ENCODE results near the gene MTAP. TPM values are rescaled to one million over a fixed set of nuclear protein-coding genes. Genes with fewer than 3 reads are reported as not detected.

The MTAP gene
- polyA plus RNA-seq, 3 donors = 7.4 to 11.3 (median 7.8) TPM

DNA sequence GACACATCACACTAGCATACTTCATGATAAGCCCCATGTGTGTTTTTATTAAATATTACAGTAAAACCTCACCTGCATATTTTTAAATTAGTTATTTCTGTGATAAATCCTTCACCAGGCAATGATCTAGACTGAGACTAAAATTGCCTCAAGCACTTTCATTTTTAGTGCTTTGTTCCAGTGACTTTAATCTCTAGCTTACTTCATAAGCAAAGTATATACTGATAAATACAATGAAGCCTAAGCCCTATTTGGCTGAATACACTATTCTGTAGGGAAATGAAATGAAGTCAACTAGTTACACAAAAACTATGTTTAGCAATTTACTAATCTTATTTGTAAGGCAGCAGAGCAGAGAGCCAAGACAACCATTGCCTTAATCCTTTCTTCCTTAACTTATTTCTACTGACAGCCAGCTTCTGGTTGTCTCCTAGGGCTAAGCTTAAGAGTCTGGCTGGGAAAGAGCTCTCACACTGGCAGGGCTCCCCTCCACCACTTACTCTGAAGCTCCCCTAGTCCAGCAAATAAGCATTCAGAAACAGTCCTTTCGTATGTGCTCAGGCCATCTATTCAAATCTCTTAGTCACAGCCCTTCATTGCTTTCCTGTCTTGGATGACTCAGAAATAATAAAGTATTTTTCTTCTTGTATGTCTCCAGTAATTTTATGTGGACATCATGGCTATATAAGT lies 31.4 kb upstream of the MTAP start:
- Histone ChIP-seq H3K4me1 (ENCODE audit: control insufficient read depth in 1 of 2, insufficient read depth in 2 of 2, low read length in 2 of 2) (peaks cover 7 to 15% of the 10 kb centered on the region in 2 donors), H3K27ac (ENCODE audit: low read depth in 1 of 2, low read length in 2 of 2) (no peak overlapping the region), H4K20me1 (ENCODE audit: insufficient read depth, low read length) (no peaks in the 10 kb centered on the region), H3K79me2 (ENCODE audit: insufficient read depth, low read length) (no peaks in the 10 kb centered on the region), H3K9ac (ENCODE audit: insufficient read depth, low read length, poor library complexity, severe bottlenecking) (no peak overlapping the region), H2AFZ (ENCODE audit: insufficient read depth, low read depth, low read length, poor library complexity, severe bottlenecking) (peak overlapping the region; percentile 25), H3K4me2 (replicated peaks; ENCODE audit: extremely low read depth, low read length, poor library complexity, severe bottlenecking) (no peak overlapping the region), H3K36me3 (replicated peaks in 1 of 2; ENCODE audit: control insufficient read depth in 1 of 2, insufficient read depth in 2 of 2, low read length in 2 of 2) (no peaks in the 10 kb centered on the region), H3K27me3 (ENCODE audit: control insufficient read depth in 2 of 2, insufficient read depth in 2 of 2, low read length in 2 of 2) (no peaks in the 10 kb centered on the region), H3K9me3 (replicated peaks in 1 of 2; ENCODE audit: control insufficient read depth in 1 of 2, insufficient read depth in 1 of 2, low read length in 2 of 2) (no peaks in the 10 kb centered on the region), H3K4me3 (replicated peaks in 1 of 3; ENCODE audit: low read depth in 2 of 3, low read length in 3 of 3) (no peak overlapping the region)
- Mint-ChIP-seq H3K9me3 (peaks cover 0 to 7% (median 4%) of the 10 kb centered on the region in 7 donors), H3K4me1 (peaks cover 19% of the 10 kb centered on the region), H3K27me3 (ENCODE audit: low read depth in 3 of 3) (peaks cover 0 to 1% (median 0%) of the 10 kb centered on the region in 3 donors), H3K27ac (no peak overlapping the region), H3K4me3 (no peak overlapping the region), H3K36me3 (no peaks in the 10 kb centered on the region)
- peak in 1 of 3 donors; percentile 28 for DNase-seq
- TF ChIP-seq, protein P1, sequence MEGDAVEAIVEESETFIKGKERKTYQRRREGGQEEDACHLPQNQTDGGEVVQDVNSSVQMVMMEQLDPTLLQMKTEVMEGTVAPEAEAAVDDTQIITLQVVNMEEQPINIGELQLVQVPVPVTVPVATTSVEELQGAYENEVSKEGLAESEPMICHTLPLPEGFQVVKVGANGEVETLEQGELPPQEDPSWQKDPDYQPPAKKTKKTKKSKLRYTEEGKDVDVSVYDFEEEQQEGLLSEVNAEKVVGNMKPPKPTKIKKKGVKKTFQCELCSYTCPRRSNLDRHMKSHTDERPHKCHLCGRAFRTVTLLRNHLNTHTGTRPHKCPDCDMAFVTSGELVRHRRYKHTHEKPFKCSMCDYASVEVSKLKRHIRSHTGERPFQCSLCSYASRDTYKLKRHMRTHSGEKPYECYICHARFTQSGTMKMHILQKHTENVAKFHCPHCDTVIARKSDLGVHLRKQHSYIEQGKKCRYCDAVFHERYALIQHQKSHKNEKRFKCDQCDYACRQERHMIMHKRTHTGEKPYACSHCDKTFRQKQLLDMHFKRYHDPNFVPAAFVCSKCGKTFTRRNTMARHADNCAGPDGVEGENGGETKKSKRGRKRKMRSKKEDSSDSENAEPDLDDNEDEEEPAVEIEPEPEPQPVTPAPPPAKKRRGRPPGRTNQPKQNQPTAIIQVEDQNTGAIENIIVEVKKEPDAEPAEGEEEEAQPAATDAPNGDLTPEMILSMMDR (IDR thresholded peaks at IDR 0.05) = no peak
- no CpG with 5 or more reads among the region's 1 CpG for WGBS (ENCODE audit: insufficient coverage)
- intact Hi-C loops (cut with micrococcal nuclease) = no loop called here

DNA sequence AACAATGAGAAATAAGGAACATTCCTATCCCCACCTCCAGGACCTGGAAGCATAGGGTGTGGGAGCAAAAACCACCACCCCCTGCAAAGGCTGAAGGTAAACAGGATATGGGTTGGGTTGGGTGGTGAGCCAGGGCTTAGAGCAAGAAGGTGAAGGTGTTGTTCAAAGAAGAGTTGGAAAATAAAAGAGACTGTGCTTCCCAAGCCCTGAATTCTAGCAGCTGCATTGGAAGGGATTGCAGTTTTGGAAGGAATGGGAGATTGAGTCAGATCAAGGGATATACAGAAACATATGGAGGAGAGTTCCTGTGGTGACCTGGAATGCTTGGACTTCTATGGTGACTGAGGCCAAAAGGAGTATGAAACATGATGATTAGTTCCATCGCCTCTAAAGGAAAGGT lies 24.7 kb upstream of the MTAP start:
- intact Hi-C loops (cut with micrococcal nuclease) = no loop called here
- Mint-ChIP-seq H3K9me3 (no peaks in the 10 kb centered on the region), H3K4me3 (no peak overlapping the region), H3K36me3 (no peaks in the 10 kb centered on the region), H3K4me1 (peaks cover 7% of the 10 kb centered on the region), H3K27ac (no peak overlapping the region), H3K27me3 (ENCODE audit: low read depth in 3 of 3) (no peaks in the 10 kb centered on the region)
- Histone ChIP-seq H3K9ac (ENCODE audit: insufficient read depth, low read length, poor library complexity, severe bottlenecking) (no peak overlapping the region), H3K27ac (ENCODE audit: low read depth in 1 of 2, low read length in 2 of 2) (no peak overlapping the region), H3K36me3 (replicated peaks in 1 of 2; ENCODE audit: control insufficient read depth in 1 of 2, insufficient read depth in 2 of 2, low read length in 2 of 2) (no peaks in the 10 kb centered on the region), H3K79me2 (ENCODE audit: insufficient read depth, low read length) (no peaks in the 10 kb centered on the region), H3K4me2 (replicated peaks; ENCODE audit: extremely low read depth, low read length, poor library complexity, severe bottlenecking) (no peak overlapping the region), H3K9me3 (replicated peaks in 1 of 2; ENCODE audit: control insufficient read depth in 1 of 2, insufficient read depth in 1 of 2, low read length in 2 of 2) (no peaks in the 10 kb centered on the region), H2AFZ (ENCODE audit: insufficient read depth, low read depth, low read length, poor library complexity, severe bottlenecking) (no peak overlapping the region), H3K27me3 (ENCODE audit: control insufficient read depth in 2 of 2, insufficient read depth in 2 of 2, low read length in 2 of 2) (no peaks in the 10 kb centered on the region), H4K20me1 (ENCODE audit: insufficient read depth, low read length) (no peaks in the 10 kb centered on the region), H3K4me1 (ENCODE audit: control insufficient read depth in 1 of 2, insufficient read depth in 2 of 2, low read length in 2 of 2) (peaks cover 33 to 44% of the 10 kb centered on the region in 2 donors), H3K4me3 (replicated peaks in 1 of 3; ENCODE audit: low read depth in 2 of 3, low read length in 3 of 3) (peak overlapping the region in 1 of 3 experiments; percentile 36)
- DNase-seq = no peak
- TF ChIP-seq, protein P1 (IDR thresholded peaks at IDR 0.05) = no peak
- WGBS (ENCODE audit: insufficient coverage) = no CpG with 5 or more reads among the region's 1 CpG
